HG03558 (cell line): ENCODE measurements around the gene YJEFN3.

Experiments used
- ATAC-seq: cut with Tn5 transposase; IDR thresholded peaks from one replicate; pipeline ENCODE4 v1.9.1; 2021; ENCODE audit warnings: moderate number of reproducible peaks; ENCODE audit not compliant: unreplicated experiment; ENCODE audit errors: extremely low read depth

The YJEFN3 gene

DNA sequence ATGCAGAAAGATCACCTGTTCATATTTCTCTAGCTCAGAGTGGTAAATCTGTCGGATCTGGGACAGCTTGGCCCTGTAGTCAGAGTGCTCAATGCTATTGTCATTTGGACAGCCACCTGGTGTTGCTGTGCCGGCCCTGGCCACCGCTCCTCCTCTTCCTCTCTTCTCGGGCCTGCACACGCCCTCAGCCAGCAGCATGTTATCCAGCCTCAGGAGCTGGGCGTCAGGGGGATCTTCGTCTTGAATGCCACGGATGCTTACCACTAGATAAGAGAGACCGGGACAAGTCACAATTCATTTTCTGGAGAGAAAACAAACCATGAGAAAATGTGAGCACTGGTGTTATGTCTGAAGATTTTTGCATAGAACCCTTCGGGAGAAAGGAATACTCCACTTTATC, 41.9 kb downstream of the YJEFN3 start:
- no peak for ATAC-seq

DNA sequence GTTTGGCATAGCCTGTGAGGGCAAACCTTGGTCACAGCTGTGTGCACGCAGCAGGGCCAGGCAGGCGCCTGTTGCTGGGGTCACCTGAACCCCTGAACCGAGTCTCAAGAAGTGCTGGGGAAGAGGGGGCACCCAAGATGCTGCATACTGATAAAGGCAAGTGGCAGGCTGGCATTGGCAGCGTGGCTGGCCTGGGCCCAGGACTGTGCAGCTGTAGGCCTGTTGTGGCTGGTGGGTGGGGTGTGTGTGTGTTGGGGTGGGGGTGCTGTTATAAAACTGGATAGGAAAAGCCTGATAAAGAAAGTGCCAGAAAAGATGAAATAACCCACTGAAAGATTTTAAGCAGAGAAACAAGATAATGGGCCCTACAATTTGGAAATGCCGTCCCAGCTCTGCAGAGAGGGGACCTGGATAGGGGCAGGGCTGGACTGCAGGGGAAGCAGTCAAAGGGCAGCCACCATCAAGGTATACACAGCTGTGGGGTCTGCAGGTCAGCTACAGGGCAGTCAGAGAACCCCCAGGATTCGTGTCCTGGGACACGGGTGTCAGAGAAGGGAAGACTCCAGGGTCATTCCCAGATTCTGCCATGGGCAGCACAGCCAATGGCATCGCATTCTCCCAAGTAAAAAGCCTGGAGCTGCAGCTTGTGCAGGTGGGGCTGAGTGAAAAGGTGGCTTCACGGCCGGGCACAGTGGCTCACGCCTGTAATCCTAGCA, 42.5 kb downstream of the YJEFN3 start:
- ATAC-seq = no peak

DNA sequence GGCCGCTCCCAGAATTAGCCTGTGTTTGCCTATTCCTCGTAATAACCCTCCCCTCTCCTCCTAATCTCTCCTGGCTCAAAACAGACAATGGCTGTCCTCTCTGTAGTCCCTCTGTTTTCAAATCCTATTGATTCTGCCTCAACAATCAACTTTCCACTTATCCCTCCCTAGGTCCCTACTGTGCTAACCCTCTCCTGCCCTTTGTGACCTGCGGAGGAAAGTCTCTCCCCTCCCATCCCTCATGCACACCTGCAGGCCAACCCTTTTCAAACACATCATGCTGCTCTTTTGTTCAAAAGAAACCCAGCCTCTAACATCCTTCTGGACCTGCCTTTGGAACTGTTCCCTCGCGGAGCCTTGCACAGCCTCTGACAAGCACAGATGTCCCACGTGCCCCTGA, 46.7 kb downstream of the YJEFN3 start:
- no peak for ATAC-seq

DNA sequence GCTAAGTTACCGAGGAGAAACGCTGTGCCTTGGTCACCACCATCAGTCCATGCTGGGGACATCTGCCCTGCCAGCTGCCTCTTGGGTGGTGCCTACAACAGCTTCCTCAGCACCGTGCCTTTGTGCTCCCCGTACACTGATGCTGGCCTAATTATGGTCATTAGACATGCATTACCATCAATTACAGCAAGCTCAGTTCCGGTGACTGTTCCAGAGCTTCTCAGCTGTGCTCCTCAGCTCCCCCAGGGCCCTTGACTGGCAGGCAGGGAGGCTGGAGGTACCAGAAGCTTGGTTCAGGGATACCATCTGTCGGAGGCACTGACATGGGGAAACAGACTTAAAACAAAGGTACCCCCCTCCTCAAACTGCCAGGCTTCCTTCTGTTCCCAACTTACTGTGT, 49.5 kb downstream of the YJEFN3 start:
- no peak for ATAC-seq

DNA sequence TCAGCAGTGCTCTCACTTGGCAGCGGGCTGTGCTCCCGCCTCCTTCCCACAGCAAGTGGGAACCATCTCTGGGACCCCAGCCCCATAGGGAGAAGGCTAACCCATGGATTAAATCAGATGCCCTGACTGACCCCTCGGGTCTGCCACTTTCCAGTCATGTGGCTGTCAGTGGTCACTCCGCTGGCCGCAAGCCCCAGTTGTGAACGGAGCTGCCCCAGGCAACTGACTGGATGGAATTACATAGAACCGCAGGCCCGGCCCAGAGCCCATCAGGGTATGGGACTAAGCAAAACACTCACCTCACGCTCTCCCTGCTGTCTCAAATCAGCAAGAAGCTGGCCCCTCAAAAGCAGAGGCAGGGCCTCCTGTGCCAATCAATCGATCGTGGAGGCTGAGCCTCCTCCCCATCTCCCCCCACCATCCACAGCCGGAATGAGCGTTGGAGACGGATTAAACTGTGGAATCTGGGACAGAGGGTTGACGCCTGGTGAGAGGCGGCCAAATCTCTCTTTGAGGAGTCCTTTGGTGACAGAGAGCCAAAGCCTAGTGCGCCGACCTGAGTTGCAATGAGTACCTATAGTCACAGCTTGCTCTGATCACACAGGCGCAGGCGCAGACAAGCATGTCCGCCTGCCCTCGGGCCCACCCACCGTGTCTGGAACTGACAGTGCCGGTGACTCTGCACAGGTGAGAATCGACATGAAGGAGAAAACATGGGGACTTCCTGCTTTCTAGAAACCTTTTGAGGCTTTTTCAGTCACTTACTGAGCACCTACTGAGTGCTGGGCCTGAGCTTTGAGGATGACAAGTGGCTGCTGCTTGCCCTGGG, 51.0 kb downstream of the YJEFN3 start:
- no peak for ATAC-seq

DNA sequence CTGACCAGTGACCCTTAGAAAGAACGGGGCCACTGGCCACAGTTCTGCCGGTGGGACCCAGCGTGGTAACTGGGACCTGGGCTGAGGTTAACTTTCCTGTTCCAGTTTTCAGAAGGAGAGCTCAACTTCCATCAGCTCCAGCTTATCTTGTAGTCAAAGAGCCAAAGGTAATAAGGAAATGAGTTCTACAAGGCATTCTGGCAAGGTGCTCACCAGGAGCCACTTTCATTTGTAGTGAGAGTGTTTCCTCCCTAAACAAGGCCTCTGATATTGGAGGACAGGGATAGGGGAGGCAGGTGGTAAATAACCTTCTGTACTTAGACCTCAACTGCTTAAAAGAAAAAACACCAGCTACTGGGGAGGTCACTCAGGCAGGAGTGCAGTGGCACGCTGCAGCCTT, 51.7 kb downstream of the YJEFN3 start:
- no peak for ATAC-seq

DNA sequence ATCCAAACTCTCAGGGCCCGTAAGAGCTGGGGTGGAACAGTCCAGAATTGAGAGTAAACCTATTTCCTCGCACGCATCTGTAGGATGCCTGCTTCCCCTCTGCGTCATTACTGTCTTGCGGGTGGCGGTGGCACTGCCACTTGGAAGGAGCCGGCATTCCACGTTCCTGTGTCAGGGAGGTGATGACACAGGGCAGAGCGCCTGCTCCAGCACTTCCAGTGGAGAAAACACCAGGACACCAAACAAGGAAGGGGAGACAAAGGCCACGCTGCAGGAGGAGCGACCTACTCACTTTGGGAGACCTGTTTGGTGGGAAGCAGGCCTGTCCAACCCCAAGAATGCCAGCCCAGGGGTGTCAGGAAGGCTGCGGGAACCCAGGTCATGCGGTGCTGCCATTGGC, 52.7 kb downstream of the YJEFN3 start:
- no peak for ATAC-seq

DNA sequence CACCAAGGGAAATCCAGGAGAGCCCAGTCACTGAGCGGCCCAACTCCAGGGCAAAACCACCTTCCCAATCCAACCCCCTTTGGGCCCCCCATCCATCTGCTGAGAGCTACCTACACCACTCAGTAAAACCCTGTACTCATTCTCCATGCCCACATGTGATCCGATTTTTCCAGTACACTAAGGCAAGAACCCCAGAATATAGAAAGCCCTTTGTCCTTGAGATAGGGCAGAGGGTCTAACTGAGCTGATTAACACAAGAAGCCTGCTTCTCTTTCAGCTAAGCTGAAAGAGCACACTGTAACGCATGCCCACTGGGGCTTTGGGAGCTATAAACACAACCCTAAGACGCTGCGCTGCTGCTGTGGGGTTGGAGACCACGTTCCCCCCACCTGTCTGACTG, 53.8 kb downstream of the YJEFN3 start:
- no peak for ATAC-seq

DNA sequence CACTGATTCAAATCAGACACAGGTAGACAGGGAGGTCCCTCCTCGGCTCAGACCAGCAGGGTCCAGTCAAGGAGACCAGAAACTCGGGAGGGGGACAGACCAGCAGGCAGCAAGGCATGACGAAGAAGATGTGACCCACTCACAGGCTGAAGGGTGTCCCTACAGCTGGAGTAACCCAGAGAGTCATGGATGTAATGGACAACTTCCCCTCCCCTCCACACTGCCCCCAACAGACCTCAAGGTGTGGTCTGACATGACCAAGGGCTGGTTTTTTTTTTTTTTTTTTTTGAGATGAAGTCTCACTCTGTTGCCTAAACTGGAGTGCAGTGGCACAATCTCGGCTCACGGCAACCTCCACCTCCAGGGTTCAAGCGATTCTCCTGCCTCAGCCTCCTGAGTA, 55.6 kb downstream of the YJEFN3 start:
- no peak for ATAC-seq
